Erythroblast (primary cell): ENCODE results near the gene GSTM4.

Experiments used
- GATA1 ChIP-seq: IDR thresholded peaks from 2 replicates; pipeline ENCODE4 v1.6.1; 2011; ENCODE audit warnings: low read depth, mild to moderate bottlenecking, control low read depth, low read length, moderate library complexity
- POLR2A ChIP-seq: IDR thresholded peaks from 2 replicates; pipeline ENCODE4 v1.6.1; 2011; ENCODE audit warnings: mild to moderate bottlenecking, low read length

DNA sequence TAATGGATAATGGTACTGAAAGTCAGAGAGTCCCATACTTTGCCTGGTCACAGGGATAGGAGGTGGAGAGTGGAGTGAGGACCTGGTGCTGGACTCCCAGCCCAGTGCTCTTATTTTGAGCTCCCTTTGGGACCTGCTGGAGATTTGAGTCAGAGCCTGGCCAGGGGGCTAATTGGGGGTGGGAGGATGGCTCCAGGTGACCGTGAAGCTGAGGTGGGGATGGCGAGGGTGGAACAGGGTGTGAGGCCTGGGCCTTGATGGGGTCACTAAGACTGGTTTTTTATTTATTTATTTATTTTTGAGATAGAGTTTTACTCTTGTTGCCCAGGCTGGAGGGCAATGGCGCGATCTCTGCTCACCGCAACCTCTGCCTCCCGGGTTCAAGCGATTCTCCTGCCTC lies 18.5 kb upstream of the GSTM4 start:
- TF ChIP-seq POLR2A (no peak), GATA1 (no peak)
